Activated CD8-positive, alpha-beta memory T cell treated with anti-CD3 and anti-CD28 coated beads, Interleukin-2, amount 50 U/mL, for 48 hours (primary cell): Measurements from ENCODE around the gene WDR13.
"Not testable (repeated sequence)": the region's sequence is repeated elsewhere in the genome, so short reads cannot be mapped to it uniquely, and the experiment has no call there.

Experiments used
- DNase-seq: peaks from one replicate; pipeline ENCODE4 v3.0.0-alpha.2; 2020

WDR13 gene

DNA sequence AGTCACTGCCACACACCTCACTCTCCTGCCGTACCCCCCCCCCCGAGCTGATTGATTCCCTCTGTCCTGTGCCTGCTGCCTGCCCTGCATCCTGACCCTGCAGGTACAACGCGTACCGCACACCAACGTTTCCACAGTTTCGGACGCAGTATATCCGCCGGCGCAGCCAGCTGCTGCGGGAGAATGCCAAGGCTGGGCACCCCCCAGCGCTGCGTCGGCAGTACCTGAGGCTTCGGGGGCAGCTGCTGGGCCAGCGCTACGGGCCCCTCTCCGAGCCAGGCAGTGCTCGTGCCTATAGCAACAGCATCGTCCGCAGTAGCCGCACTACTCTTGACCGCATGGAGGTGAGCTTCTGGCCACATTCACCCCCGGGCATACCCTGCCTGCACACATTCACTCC, 1.3 kb downstream of the WDR13 start:
- no peak for DNase-seq

DNA sequence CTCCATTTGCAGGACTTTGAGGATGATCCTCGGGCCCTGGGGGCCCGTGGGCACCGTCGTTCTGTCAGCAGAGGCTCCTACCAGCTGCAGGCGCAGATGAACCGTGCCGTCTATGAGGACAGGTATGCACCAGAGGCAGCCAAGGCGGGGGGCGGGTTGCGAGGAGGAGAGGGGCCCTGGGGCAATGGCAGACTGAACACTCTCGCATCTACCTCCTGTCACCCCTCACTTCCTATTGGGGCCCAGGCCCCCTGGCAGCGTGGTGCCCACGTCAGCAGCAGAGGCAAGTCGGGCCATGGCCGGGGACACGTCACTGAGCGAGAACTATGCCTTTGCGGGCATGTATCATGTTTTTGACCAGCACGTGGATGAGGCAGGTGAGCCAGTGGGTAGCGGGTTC, 2.0 kb downstream of the WDR13 start:
- DNase-seq = no peak

DNA sequence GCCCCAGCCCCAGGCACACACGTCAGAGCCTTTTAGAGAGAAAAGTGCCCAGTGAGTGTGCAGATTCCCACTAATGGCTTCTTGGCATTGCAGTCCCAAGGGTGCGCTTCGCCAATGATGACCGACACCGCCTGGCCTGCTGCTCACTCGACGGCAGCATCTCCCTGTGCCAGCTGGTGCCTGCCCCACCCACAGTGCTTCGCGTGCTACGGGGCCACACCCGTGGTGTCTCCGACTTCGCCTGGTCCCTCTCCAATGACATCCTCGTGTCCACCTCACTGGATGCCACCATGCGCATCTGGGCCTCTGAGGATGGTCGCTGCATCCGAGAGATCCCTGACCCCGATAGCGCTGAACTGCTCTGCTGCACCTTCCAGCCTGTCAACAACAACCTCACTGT, 2.9 kb downstream of the WDR13 start:
- no peak for DNase-seq

DNA sequence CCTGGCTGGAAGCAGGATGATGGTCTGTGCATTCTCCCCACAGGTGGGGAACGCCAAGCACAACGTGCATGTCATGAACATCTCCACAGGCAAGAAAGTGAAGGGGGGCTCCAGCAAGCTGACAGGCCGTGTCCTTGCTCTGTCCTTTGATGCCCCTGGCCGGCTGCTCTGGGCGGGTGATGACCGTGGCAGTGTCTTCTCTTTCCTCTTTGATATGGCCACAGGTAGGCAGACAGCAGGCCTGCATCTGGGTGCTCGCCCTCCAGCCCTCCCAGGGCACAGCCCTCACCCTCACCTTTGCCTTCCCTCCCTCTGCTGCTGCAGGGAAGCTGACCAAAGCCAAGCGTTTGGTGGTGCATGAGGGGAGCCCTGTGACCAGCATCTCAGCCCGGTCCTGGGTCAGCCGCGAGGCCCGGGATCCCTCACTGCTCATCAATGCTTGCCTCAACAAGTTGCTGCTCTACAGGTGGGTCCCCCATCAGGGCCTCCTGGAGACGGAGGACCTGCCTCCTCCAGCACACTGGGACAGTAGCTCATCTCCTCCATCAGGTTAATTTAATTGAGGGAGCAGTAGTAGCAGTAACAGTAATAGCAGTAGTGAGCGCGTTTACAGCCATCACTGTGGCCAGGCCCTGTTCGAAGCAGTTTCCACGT, 4.6 kb downstream of the WDR13 start:
- no peak for DNase-seq

DNA sequence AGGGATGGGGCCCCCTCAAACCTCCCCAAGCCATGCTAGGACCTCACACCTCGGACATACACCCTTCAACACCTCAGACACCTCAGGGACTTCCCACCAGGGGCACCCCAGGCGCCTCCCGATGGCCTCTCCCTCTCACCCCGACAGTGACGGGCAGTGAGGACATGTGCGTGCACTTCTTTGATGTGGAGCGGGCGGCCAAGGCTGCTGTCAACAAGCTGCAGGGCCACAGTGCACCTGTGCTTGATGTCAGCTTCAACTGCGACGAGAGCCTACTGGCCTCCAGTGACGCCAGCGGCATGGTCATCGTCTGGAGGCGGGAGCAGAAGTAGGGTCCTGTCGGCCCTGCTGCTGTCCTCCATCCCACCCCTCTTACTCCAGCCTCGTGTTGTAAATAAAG, 7.4 kb downstream of the WDR13 start:
- DNase-seq = no peak

DNA sequence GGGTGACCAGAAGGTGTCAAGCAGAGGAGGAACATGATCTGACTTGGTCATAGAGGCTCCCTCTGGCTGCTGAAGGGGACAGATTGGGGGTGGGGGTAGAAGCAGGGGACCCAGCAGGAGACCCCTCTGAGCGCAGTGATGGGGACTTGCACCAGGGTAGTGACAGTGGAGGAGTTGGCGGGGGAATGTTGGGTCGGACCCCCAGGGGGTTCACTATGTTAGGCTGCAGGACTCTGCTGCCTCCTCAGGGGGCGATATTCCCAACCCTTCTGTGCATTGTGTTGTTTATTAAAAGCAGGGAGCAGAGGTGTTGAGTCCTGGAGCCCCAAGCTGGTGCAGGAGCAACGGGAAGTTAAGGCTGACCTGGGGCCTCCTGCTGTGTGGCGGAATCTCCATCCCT, 8.8 kb downstream of the WDR13 start:
- no peak for DNase-seq

DNA sequence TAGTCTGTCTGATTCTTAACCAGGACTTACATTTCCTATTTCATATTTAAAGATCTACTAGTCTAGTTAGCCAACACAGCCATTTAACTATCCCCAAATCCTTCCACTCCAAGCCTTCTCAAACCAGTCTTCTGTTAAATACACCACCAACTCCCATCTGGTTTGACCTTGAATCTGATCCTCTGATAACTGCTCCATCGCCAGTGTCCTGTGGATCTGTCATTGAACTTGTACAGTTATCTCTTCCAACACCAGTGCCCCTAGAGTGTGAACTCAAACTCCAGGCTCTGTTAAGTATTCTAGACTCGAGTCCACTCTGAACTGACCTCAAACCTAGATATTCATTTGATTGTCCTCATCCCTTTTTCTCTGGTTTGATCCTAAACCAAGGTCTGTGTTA, 14.4 kb downstream of the WDR13 start:
- DNase-seq = no peak

DNA sequence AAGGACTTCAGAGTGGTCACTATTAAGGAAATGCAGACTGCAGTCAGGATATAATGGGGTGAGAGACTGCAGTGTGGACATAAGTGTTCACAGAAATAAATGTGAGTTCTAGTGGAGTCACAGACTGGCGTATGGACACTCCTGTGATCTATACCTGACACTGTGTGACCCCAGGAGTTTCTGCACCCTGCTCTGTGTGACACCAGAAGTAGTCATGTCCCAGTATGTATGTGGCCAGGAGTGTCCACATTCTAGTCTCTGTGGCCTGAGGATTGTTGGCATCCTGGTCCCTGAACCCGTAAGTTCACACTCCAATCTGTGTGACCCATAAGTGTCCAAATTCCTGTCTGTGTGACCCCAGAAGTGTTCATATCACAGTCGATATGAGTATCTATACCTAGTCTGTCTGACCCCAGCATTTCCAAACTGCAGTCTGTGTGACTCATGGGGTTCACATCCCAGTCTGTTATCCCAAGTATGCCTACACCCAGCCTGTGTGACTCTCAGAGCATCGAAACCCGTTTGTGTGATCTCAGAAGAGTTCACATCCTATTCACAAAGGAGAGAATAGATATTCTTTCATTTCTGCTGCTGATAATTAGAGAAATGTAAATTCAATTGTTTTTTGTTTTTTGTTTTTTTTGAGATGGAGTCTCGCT, 16.3 kb downstream of the WDR13 start:
- DNase-seq = no peak

DNA sequence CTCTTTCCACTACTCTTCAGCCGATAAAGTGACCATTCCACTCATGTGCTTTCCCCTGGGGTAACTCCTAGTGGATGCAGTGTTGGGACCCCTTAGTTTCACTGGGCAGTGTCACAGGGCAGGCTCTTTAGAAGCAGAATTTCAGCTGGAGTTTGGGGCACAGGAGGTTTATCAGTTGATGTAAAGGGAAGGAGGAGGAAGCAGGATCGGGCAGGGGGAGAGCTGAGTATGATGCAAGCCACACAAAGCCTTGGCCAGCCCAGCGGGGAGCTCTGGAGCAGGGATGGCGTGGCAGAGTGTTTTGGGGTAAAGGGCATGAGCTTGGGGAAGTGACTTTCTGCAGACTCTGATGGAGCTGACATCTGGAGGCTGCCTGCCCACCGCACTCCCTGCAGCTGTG, 19.3 kb downstream of the WDR13 start:
- DNase-seq = no peak

DNA sequence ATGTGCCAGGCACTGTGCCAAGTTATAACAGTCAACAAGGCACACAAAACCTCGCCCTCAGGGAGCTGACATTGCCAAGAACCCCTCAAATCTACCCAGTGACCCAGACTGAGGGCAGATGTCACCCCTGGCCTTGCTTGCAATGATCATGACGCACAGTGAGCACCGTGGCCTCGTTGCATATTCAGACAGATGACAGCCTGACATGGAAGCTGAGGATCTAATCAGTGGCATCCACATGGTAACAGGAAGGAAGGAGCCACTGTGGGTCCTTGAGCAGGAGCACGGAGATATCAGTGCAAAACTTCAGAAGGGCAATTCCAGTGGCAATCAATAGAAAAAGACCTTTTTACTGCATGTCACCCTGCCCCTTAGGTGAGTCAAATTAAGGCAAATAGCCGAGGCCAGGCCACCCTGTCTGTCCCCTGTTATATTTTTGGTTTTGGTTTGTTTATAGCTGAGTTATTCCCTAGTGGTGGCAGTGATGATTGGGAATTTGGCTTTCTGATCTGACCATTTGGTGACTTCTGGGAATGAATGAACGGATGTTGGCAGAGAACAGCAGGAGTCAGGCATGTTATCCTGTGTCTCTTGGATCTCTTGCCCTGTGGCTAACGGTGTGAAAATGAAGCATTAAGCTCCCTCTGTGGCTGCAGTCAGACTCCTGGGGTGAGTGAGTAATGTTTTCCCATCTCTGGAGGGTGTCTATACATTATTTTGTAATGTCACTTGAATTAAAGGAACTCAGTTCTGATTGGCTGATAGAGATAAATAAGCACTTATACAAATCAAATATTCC, 20.4 kb downstream of the WDR13 start:
- DNase-seq = no peak

DNA sequence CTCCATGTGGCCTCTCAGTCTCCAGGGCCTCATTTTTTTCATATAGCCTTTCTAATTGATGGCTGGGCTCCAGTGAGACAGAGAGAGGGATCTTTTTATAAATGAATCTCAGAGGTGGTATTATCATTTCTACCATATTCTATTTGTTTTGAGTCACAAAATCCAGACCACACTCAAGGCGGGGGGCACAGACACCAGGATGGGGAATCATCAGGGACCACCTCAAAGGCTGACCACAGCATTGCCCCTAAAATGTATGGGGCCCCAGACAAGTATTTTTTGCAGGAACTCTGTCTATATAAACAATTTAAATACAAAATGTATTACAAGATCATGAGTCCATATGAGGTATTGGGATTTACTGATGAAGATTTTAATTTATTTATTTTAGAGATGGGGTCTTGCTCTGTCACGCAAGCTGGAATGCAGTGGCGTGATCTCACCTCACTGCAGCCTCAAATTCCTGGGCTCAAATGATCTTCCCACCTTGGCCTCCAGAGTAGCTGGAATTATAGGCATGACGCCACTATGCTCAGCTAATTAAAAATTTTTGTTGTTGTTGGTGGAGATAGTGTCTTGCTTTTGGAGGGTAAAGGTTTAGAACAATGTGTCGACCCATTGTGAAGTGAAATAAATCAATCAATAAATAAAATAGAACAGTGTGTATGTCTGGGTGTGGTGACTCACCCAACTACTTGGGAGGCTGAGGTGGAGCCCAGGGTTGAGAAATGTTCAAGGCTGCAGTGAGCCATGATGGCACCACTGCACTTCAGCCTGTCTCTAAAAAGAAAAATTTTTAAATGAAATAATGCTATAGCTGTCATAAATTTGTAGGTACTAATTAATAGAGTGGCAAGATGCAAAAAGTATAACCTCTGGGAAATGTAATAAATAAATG, 29.4 kb downstream of the WDR13 start:
- DNase-seq = no peak

DNA sequence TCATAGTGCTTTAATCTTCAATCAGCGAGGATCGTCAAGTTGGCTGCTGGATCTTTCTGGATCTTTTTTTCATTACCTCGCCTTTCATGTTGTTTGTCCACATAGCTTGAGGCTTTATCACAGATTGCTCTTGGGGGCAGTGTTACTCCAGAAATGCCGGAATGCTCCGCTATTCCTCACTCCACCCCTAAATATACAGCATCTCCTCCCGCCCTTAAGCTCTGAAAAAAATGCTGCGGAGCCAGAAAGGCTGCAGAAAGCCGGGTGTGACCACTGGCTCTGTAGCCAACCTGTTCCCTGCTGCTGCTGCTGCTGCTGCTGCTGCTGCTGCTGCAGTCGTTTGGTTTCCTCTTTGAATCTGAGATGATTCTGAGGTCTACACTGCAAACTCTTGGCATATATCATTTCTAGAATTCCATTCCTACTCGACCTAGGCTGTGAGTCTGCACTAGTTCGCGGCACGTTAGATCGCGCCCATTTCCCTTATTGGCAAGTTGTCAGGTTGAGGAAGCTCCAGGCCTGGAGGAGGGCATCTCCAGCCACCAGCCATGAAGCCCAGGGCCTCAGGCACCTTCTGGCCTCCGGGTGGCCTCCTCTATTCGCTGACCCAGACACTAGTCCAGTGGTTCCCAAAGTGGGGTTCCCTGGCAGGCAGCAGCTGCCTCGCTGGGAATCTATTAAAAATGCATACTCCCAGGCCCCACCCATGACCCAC, 34.2 kb downstream of the WDR13 start:
- peak; percentile 63 for DNase-seq

DNA sequence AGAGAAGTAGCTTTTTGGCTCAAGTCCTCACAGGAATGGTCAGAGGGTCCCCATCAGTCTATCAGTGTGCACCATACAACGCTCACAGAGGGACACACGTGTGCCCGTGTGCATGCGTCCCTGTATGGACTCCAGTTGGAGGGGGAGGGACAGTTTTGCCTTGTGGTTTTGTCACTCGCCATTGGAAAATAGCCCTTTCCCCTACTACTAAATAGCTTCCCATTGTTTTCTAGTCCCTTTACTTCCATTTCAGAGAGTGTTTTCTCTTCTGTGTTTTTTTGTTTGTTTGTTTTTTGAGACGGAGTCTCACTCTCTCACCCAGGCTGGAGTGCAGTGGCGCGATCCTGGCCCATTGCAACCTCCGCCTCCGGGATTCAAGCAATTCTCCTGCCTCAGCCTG, 34.9 kb downstream of the WDR13 start:
- no peak for DNase-seq

DNA sequence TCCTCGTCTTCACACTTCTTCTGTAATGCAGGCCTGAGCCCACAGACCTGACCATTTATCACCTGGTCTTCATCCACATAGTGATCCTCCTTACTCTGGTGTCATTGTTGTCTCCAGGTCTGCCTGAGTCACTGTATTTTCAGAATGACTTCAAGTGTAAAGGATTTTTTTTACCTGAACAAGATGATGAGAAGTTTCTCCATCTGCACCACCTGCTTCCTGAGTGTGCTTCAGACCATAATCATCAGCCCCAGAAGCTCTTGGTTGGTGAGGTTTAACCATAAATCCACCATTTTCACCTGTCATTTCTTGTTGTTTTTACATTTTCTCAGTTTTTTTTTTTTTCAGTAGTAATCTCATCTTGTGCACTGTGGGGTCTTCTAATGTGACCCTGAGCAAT, 39.0 kb downstream of the WDR13 start:
- no peak for DNase-seq

DNA sequence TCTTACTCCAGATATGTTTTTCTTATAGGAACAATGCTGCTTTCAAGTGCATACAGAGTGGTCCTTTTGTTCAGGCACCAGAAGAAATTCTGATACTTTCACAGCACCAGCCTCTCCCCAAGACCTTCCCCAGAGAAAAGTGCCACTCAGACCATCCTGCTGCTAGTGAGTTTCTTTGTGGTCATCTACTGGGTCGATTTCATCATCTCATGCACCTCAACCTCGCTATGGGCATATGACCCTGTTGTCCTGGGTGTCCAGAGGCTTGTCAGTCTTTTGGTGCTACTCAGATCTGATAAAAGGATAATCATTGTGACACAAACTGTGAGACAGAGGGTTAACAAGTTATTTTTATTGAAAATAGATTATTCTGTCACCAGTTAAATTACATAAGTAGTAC, 39.5 kb downstream of the WDR13 start:
- DNase-seq = no peak

DNA sequence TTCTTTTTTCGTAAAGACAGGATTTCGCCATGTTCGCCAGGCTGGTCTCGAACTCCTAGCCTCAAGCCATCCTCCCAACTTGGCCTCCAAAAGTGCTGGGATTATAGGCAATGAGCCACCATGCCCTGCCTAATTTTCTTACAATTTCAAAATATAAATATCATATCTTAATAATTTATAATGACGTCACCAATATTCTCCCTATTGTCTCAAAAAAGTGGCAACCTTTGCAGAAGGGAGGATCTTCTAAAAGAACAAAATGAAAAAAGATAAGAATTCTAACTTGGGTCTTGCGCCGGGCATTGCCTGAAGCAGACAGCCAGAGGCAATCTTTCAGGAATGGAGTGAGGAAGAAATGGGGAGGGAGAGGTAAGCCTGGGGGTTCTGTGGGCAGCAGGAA, 48.4 kb downstream of the WDR13 start:
- no peak for DNase-seq

DNA sequence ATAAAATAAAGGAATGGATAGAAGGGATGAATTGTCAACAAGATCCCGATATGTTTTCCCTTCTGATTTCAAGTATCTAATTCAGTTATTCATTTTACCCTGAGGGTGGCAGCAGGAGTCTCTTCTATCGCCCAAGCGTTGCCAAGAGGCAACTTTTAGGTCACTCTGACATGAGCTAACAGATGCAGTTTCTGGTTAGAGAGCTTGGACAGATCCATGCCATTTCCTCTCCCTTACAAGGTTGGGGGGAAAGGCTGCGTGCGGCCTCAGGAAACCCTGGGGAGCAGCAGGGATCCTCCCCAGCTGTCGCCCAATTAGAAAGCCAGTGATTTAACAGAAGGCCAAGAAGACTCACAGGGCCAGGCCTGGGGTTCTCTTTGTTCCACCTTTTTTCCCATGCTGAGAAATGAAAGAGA, 51.1 kb downstream of the WDR13 start:
- no peak for DNase-seq

DNA sequence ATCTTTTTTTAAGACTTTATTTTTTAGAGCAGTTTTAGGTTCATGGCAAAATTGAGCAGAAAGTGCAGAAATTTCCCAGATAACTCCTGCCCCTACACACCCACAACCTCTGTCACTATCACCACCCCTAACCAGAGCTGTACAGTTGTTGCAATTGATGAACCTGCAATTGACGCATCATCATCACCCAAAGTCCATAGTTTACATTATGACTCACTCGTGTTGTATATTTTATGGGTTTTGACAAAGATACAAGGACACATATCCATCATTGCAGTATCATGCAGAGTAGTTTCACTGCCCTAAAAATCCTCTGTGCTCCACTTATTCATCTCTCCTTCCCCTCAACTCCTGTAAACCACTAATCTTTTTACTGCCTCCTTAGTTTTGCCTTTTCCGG, 51.8 kb downstream of the WDR13 start:
- no peak for DNase-seq

DNA sequence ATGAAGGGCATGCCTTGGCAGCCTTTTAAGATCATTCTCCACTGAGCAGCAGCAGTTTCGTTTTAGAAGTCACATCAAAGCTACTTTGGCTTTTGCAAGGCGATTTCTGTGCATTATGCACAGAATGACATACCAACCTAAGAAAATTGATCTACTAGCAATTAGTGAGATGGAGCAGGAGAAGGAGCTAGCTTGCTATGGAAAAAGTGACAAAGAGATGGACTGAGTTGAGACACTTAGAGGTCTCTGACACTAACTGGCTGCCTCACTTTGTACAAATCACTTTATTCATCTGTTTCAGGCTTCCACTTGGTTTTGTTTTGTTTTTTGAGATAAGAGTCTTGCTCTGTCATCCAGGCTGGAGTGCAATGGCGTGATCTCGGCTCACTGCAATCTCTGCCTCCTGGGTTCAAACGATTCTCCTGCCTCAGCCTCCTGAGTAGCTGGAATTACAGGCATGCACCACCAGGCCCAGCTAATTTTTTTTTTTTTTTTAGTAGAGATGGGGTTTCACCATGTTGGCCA, 54.8 kb downstream of the WDR13 start:
- DNase-seq = not testable (repeated sequence)

DNA sequence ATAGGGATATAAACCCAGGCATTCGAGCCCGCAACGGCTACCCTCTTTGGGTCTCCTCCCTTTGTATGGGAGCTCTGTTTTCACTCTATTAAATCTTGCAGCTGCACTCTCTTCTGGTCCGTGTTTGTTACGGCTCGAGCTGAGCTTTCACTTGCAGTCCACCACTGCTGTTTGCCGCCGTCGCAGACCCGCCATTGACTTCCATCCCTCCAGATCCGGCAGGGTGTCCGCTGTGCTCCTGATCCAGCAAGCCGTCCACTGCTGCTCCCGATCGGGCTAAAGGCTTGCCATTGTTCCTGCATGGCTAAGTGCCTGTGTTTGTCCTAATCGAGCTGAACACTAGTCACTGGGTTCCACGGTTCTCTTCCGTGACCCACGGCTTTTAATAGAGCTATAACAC, 57.5 kb downstream of the WDR13 start:
- not testable (repeated sequence) for DNase-seq
